Panc1 (cell line): ENCODE measurements around the gene RXRG. TPM values are rescaled to one million over a fixed set of nuclear protein-coding genes. Genes with fewer than 3 reads are reported as not detected.

Experiments used
- ATAC-seq: fragments of 200-7000 bp; cut with Tn5 transposase; 2 replicates; pipeline ENCODE4 v1.9.1; 2020; ENCODE audit warnings: mild to moderate bottlenecking, moderate library complexity
- BruUV-seq: library from RNA; stranded (reverse); fragments of 400-500 nt; replicated peaks from 2 replicates; lab custom pipeline; 2021; lab: Mats Ljungman, UMichigan
- CTCF ChIA-PET: fragments of 300-600 bp; sonication (Branson Sonifier 250); formaldehyde crosslinking; loops from one replicate; lab custom pipeline; 2022; ENCODE audit warnings: antibody characterized with exemption; lab: Charles Lee
- POLR2A ChIA-PET: fragments of 300-600 bp; sonication (Branson Sonifier 250); formaldehyde crosslinking; loops from one replicate; lab custom pipeline; 2022; ENCODE audit warnings: antibody characterized with exemption; lab: Charles Lee
- DNase-seq: peaks from one replicate; pipeline ENCODE4 v3.0.0-alpha.2; 2010; ENCODE audit warnings: low read depth, low spot score
- H3K27ac ChIP-seq: 2 replicates; pipeline ENCODE4 v1.5.1; 2011; ENCODE audit warnings: mild to moderate bottlenecking, low read length, inconsistent platforms
- H3K27me3 ChIP-seq: fragments of 200-500 bp; sonication (Bioruptor generic); 2 replicates; pipeline ENCODE4 v1.6.0; 2014; ENCODE audit warnings: low read length, inconsistent platforms; ENCODE audit not compliant: control insufficient read depth, insufficient read depth
- H3K36me3 ChIP-seq: fragments of 200-500 bp; sonication (Bioruptor generic); 2 replicates; pipeline ENCODE4 v1.5.1; 2014; ENCODE audit warnings: inconsistent platforms, mild to moderate bottlenecking, low read length, moderate library complexity; ENCODE audit not compliant: control insufficient read depth, insufficient read depth
- H3K4me1 ChIP-seq: 2 replicates; pipeline ENCODE4 v1.5.1; 2011; ENCODE audit warnings: inconsistent platforms, mild to moderate bottlenecking, low read length, moderate library complexity; ENCODE audit not compliant: control insufficient read depth, insufficient read depth
- H3K4me3 ChIP-seq, 2 experiments: 2 replicates each; pipeline ENCODE4 v1.5.1; 2011 to 2012; ENCODE audit warnings: low read depth in 2 of 2, low read length in 2 of 2, mild to moderate bottlenecking in 2 of 2, inconsistent platforms in 1 of 2, moderate library complexity in 1 of 2
- H3K9me3 ChIP-seq: fragments of 200-500 bp; sonication (Bioruptor generic); 2 replicates; pipeline ENCODE4 v1.5.1; 2014; ENCODE audit warnings: low read depth, mild to moderate bottlenecking, inconsistent platforms, low read length, moderate library complexity; ENCODE audit not compliant: control insufficient read depth, insufficient read depth
- CTCF ChIP-seq: fragments of 450-650 bp; IDR thresholded peaks from 2 replicates; pipeline ENCODE4 v1.5.1; 2017; ENCODE audit warnings: mild to moderate bottlenecking
- POLR2AphosphoS5 ChIP-seq: IDR thresholded peaks from 2 replicates; pipeline ENCODE4 v1.6.1; 2012; ENCODE audit warnings: mild to moderate bottlenecking, low read depth, low read length, moderate library complexity
- REST ChIP-seq, 2 experiments: IDR thresholded peaks; 2 replicates each; pipeline ENCODE4 v1.6.1; 2011 to 2012; ENCODE audit warnings: low read depth in 2 of 2, control low read depth in 1 of 2, low read length in 1 of 2, mild to moderate bottlenecking in 1 of 2, moderate library complexity in 1 of 2; ENCODE audit not compliant: insufficient read depth in 1 of 2
- SIN3A ChIP-seq: IDR thresholded peaks from 2 replicates; pipeline ENCODE4 v1.6.1; 2012; ENCODE audit warnings: low read depth, mild to moderate bottlenecking, low read length, moderate library complexity, borderline replicate concordance; ENCODE audit not compliant: insufficient read depth
- TCF7L2 ChIP-seq: IDR thresholded peaks from 2 replicates; pipeline ENCODE4 v1.6.1; 2011; ENCODE audit warnings: mild to moderate bottlenecking, low read depth, low read length, inconsistent platforms
- in situ Hi-C: cut with HindIII; loops from 2 replicates; pipeline ENCODE4 v1.10.0; 2016; ENCODE audit warnings: low sequenced_read_pairs, low pct_unique_long_range_greater_than_20kb
- intact Hi-C: fragments of 100-400 bp; cut with micrococcal nuclease; formaldehyde crosslinking; loops from one replicate; pipeline ENCODE4 v1.10.0; 2022; ENCODE audit not compliant: unreplicated experiment
- total RNA-seq: library from RNA; stranded (reverse); gene quantifications from one replicate; pipeline ENCODE4 v1.2.1, GENCODE V29; 2021; ENCODE audit not compliant: unreplicated experiment

RXRG gene
- total RNA-seq, 1 experiment from 2014 or later = not detected

GRCh38 chr1:165408518-165408917 lies 36.4 kb downstream of the RXRG start:
- POLR2A ChIA-PET = no interaction called here

GRCh38 chr1:165407398-165407797 lies 37.5 kb downstream of the RXRG start:
- no peak for TF ChIP-seq REST (IDR thresholded peaks at IDR 0.05; ENCODE audit: insufficient read depth in 1 of 2, low read depth in 2 of 2, low read length in 1 of 2)
- TF ChIP-seq POLR2AphosphoS5 = no peak
- no peak for TF ChIP-seq SIN3A
- TF ChIP-seq CTCF = no peak
- TF ChIP-seq TCF7L2 = no peak
- in situ Hi-C loops (no loop called here), intact Hi-C loops (no loop called here)
- POLR2A ChIA-PET = no interaction called here
- ATAC-seq = no peak
- CTCF ChIA-PET = no interaction called here
- Histone ChIP-seq H3K9me3 (no peaks in the 10 kb centered on the region), H3K4me1 (no peaks in the 10 kb centered on the region), H3K4me3 (no peak overlapping the region), H3K27ac (no peak overlapping the region), H3K36me3 (no peaks in the 10 kb centered on the region), H3K27me3 (peaks cover 3% of the 10 kb centered on the region; the same call in 1 of the 2 replicates)
- no TSS peak for BruUV-seq
- DNase-seq = no peak

More at GRCh38 chr1:165408518-165408917, 36.4 kb downstream of the RXRG start:
- H3K4me3 ChIP-seq = no peak overlapping the region
- TF ChIP-seq SIN3A = no peak
- TF ChIP-seq CTCF = peak; percentile 43
- TF ChIP-seq POLR2AphosphoS5 = no peak
- no peak for TF ChIP-seq REST (IDR thresholded peaks at IDR 0.05; ENCODE audit: insufficient read depth in 1 of 2, low read depth in 2 of 2, low read length in 1 of 2)
- TF ChIP-seq TCF7L2 = no peak
- H3K27me3 ChIP-seq = peaks cover 3% of the 10 kb centered on the region; the same call in 1 of the 2 replicates
- H3K4me1 ChIP-seq = no peaks in the 10 kb centered on the region
- no peaks in the 10 kb centered on the region for H3K36me3 ChIP-seq
- no peak for ATAC-seq
- in situ Hi-C loops = no loop called here
- H3K9me3 ChIP-seq = no peaks in the 10 kb centered on the region
- CTCF ChIA-PET = interaction anchor here (1.0 kb wide), 1 partner anchor 15 kb away, joined by 4 read pairs; no protein-coding TSS in a partner anchor
- H3K27ac ChIP-seq = no peak overlapping the region
- intact Hi-C loops = no loop called here
- no TSS peak for BruUV-seq
- no peak for DNase-seq
